ENCODE data around the gene CCDC88C. TPM values are rescaled to one million over a fixed set of nuclear protein-coding genes. Genes with fewer than 3 reads are reported as not detected.
A peak's percentile ranks its signal among the peaks of the same experiment; 100 is the strongest.
"Not testable (repeated sequence)": the region's sequence is repeated elsewhere in the genome, so short reads cannot be mapped to it uniquely, and the experiment has no call there.

CCDC88C gene
- total RNA-seq, 1 experiment from 2014 or later, result not detected

DNA sequence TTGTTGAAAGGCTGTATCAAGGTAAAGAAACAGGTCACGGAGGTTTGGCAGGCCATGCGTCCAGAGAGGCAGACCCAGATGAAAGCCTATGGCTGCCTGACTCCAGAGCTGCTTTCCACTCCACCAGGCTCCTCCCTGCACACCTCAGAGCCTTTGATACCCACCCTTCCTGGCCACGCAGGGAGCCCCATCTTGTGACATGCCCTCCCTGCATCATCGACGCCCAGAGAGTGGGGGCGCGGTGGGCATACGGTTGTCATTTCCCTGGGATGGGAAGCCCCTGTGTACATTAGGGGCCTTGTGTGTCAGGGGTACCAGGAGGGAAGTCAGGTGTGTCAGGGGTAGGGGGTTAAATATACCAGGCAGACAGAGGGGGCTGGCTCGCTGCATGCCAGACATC, 142.8 kb downstream of the CCDC88C start:
- no peaks in the 10 kb centered on the region for H3K36me3 ChIP-seq
- H3K4me3 ChIP-seq, result no peak overlapping the region
- no peaks in the 10 kb centered on the region for H3K9me3 ChIP-seq (replicated peaks)
- no peak for DNase-seq (ENCODE audit: low read depth in 1 of 2, low spot score in 2 of 2)
- H3K27me3 ChIP-seq (replicated peaks), result no peaks in the 10 kb centered on the region
- peaks cover 7% of the 10 kb centered on the region for H3K4me1 ChIP-seq (replicated peaks)
- H3K27ac ChIP-seq, result no peak overlapping the region

DNA sequence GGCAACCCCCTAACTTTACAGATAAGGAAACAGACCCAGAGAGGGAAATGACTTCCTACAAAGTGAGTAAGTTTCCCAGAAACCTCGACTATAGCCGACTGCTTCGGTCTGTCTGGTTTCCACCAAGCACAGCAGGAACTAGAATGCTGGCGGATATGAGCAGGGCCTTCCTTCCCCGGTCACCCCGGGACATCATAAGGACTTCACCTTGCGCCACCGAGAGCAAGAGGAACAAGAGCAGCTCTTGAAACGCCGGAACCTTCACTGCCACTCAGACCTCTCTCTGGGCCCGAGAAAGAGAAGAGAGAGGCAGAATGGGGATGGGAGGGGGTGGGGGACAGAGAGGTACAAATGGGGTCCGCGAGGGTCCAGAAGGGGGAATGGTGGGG, 143.7 kb downstream of the CCDC88C start:
- H3K27me3 ChIP-seq (replicated peaks), result no peaks in the 10 kb centered on the region
- DNase-seq (ENCODE audit: low read depth in 1 of 2, low spot score in 2 of 2), result no peak
- H3K4me1 ChIP-seq (replicated peaks), result peaks cover 16% of the 10 kb centered on the region
- H3K4me3 ChIP-seq, result no peak overlapping the region
- no peaks in the 10 kb centered on the region for H3K9me3 ChIP-seq (replicated peaks)
- H3K27ac ChIP-seq, result no peak overlapping the region
- H3K36me3 ChIP-seq, result no peaks in the 10 kb centered on the region

GRCh38 chr14:91273273-91273884, 144.2 kb downstream of the CCDC88C start:
- Histone ChIP-seq H3K27ac (no peak overlapping the region), H3K9me3 (replicated peaks) (no peaks in the 10 kb centered on the region), H3K4me1 (replicated peaks) (peaks cover 21% of the 10 kb centered on the region), H3K36me3 (no peaks in the 10 kb centered on the region), H3K4me3 (no peak overlapping the region), H3K27me3 (replicated peaks) (no peaks in the 10 kb centered on the region)
- DNase-seq (ENCODE audit: low read depth in 1 of 2, low spot score in 2 of 2), result no peak

- Histone ChIP-seq H3K27ac (no peak overlapping the region), H3K4me3 (no peak overlapping the region), H3K27me3 (replicated peaks) (no peaks in the 10 kb centered on the region), H3K9me3 (replicated peaks) (no peaks in the 10 kb centered on the region), H3K36me3 (no peaks in the 10 kb centered on the region), H3K4me1 (replicated peaks) (peaks cover 21% of the 10 kb centered on the region)
- DNase-seq (ENCODE audit: low read depth in 1 of 2, low spot score in 2 of 2), result no peak
These were observed 145.0 kb downstream of the CCDC88C start for GRCh38 chr14:91272341-91273272.

DNA sequence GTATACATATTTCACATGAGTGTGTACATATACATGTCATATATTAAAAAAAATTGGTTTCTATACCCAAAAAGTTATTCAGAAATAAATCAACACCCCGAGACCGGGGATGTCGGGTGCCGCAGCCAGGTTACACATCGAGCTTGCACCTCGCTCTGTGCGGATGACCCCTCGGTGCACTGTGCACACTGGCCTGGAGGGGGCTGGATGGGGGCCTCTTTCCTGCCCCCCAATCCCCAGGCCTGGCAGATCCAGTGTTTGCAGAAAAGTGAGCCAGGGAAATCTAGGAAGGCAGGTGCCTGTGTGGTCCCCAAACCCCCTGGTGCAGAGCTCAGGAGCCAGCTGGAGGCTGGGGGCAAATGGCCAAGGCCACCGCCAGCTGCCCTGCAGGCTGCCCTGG, 146.0 kb downstream of the CCDC88C start:
- no peaks in the 10 kb centered on the region for H3K9me3 ChIP-seq (replicated peaks)
- DNase-seq (ENCODE audit: low read depth in 1 of 2, low spot score in 2 of 2), result no peak
- no peak overlapping the region for H3K4me3 ChIP-seq
- no peaks in the 10 kb centered on the region for H3K36me3 ChIP-seq
- H3K27me3 ChIP-seq (replicated peaks), result no peaks in the 10 kb centered on the region
- peaks cover 21% of the 10 kb centered on the region for H3K4me1 ChIP-seq (replicated peaks)
- no peak overlapping the region for H3K27ac ChIP-seq

DNA sequence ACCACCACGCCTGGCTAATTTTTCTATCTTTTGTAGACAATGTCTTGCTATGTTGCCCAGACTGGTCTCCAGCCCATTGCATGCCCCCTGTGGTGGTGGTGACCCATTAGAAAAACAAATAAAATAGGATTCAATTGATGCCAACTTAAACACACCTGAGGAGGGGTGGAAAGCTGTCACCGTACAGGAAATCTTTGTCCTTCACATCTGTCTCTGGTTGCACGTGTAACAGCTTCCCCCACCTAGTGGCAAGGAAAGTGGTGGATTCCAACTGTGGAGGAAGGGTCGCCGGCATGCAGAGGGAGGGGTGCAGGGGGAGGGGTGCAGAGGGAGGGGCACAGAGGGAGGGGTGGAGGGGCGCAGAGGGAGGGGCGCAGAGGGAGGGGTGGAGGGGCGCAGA, 147.0 kb downstream of the CCDC88C start:
- Histone ChIP-seq H3K36me3 (no peaks in the 10 kb centered on the region), H3K27me3 (replicated peaks) (no peaks in the 10 kb centered on the region), H3K4me3 (no peak overlapping the region), H3K4me1 (replicated peaks) (peaks cover 21% of the 10 kb centered on the region), H3K9me3 (replicated peaks) (no peaks in the 10 kb centered on the region), H3K27ac (no peak overlapping the region)
- no peak for DNase-seq (ENCODE audit: low read depth in 1 of 2, low spot score in 2 of 2)

- Histone ChIP-seq H3K27ac (no peak overlapping the region), H3K36me3 (no peaks in the 10 kb centered on the region), H3K9me3 (replicated peaks) (no peaks in the 10 kb centered on the region), H3K27me3 (replicated peaks) (no peaks in the 10 kb centered on the region), H3K4me1 (replicated peaks) (peaks cover 21% of the 10 kb centered on the region), H3K4me3 (no peak overlapping the region)
- DNase-seq (ENCODE audit: low read depth in 1 of 2, low spot score in 2 of 2), result no peak
These were observed 147.4 kb downstream of the CCDC88C start for GRCh38 chr14:91270188-91270587.

DNA sequence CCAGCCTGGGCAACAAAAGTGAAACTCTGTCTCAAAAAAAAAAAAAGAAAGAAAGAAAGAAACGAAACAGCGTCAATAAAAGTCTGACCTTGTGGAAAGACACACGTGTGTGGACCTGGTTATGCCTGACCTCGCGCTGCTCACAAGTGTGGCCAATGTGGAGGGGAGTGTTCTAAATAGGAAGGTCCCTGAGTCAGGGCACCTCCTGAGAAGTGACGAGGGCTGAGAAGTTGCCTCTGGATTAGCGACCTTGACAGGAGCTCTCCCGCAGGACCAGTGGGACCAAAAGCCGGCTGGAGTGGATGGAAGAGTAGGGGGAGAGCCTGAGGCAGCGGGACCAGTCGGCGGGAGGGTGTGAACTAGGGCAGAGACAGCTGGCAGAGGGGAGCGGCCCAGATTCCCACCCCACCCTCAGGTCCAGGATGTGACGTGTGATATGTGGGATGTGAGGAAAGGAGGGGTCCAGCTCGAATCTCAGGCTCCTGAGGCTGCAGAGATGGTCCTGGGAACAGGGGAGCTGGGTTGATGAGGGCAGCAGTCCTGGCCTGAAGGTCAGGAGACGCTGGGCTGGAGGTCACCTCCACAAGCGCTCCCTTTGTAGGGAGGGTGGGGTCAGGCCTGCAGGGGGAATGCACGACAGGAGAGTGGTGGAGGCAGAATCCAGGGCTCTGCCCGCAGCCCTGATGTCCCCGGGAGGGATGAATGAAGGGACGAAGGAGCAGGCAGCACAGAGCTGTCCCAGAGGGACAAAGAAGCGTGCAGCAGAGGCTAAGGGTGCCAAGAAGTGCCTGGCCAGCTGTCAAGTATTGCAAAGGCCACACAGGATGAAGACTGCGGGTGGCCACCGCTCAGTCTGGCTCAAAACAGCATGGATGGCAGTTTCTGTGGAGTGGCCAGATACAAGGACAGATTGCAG, 148.3 kb downstream of the CCDC88C start:
- peak overlapping the region; percentile 25 for H3K4me3 ChIP-seq
- peak; percentile 72 to 84 for DNase-seq (ENCODE audit: low read depth in 1 of 2, low spot score in 2 of 2)
- H3K4me1 ChIP-seq (replicated peaks), result peaks cover 21% of the 10 kb centered on the region
- no peaks in the 10 kb centered on the region for H3K36me3 ChIP-seq
- H3K9me3 ChIP-seq (replicated peaks), result no peaks in the 10 kb centered on the region
- no peaks in the 10 kb centered on the region for H3K27me3 ChIP-seq (replicated peaks)
- H3K27ac ChIP-seq, result peak overlapping the region; percentile 59

- Histone ChIP-seq H3K36me3 (no peaks in the 10 kb centered on the region), H3K4me3 (no peak overlapping the region), H3K27me3 (replicated peaks) (no peaks in the 10 kb centered on the region), H3K4me1 (replicated peaks) (peaks cover 21% of the 10 kb centered on the region), H3K9me3 (replicated peaks) (no peaks in the 10 kb centered on the region), H3K27ac (no peak overlapping the region)
- DNase-seq (ENCODE audit: low read depth in 1 of 2, low spot score in 2 of 2), result no peak
These were observed 149.6 kb downstream of the CCDC88C start for GRCh38 chr14:91267965-91268437.

DNA sequence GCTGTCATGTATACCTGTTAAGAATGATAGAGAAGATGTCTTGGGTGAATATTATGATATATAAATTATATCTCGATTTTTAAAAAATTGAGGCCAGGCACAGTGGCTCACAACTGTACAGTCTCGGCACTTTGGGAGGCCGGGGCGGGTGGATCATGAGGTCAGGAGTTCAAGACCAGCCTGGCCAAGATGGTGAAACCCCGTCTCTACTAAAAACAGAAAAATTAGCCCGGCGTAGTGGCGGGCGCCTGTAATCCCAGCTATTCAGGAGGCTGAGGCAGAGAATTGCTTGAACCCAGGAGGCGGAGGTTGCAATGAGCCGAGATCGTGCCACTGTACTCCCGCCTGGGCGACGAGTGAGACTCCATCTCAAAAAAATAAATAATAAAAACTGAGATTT, 151.3 kb downstream of the CCDC88C start:
- peaks cover 21% of the 10 kb centered on the region for H3K4me1 ChIP-seq (replicated peaks)
- not testable (repeated sequence) for H3K36me3 ChIP-seq; H3K27ac ChIP-seq; DNase-seq (ENCODE audit: low read depth in 1 of 2, low spot score in 2 of 2); H3K27me3 ChIP-seq (replicated peaks); H3K4me3 ChIP-seq; H3K9me3 ChIP-seq (replicated peaks)

DNA sequence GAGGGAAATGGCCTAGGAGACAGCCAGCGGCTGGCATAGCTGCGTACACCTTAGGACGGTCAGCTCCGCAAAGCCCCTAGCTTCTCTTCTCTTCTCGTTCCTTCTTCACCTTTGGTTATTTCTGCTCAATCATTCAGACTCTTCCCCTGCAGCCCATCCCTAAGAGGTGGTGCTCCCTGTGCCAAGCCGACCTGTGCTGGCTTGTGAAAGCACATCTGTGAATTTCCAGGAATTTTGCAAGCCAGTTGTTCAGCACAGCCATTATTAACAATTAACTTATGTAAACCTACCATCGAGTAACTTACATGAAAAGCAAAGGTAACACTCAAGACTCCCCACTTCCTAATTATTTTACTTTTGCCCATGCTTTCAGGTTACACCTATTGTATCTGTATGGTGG, 152.2 kb downstream of the CCDC88C start:
- no peak for DNase-seq (ENCODE audit: low read depth in 1 of 2, low spot score in 2 of 2)
- H3K27me3 ChIP-seq (replicated peaks), result no peaks in the 10 kb centered on the region
- H3K9me3 ChIP-seq (replicated peaks), result no peaks in the 10 kb centered on the region
- H3K36me3 ChIP-seq, result no peaks in the 10 kb centered on the region
- H3K4me3 ChIP-seq, result no peak overlapping the region
- H3K4me1 ChIP-seq (replicated peaks), result peaks cover 20% of the 10 kb centered on the region
- H3K27ac ChIP-seq, result no peak overlapping the region

- DNase-seq (ENCODE audit: low read depth in 1 of 2, low spot score in 2 of 2), result no peak
- no peaks in the 10 kb centered on the region for H3K9me3 ChIP-seq (replicated peaks)
- no peaks in the 10 kb centered on the region for H3K27me3 ChIP-seq (replicated peaks)
- no peak overlapping the region for H3K4me3 ChIP-seq
- no peaks in the 10 kb centered on the region for H3K36me3 ChIP-seq
- peaks cover 11% of the 10 kb centered on the region for H3K4me1 ChIP-seq (replicated peaks)
- H3K27ac ChIP-seq, result no peak overlapping the region
These were observed 153.2 kb downstream of the CCDC88C start for GRCh38 chr14:91264151-91265150.

GRCh38 chr14:91263329-91263728, 154.3 kb downstream of the CCDC88C start:
- no peaks in the 10 kb centered on the region for H3K27me3 ChIP-seq (replicated peaks)
- no peak overlapping the region for H3K27ac ChIP-seq
- H3K36me3 ChIP-seq, result no peaks in the 10 kb centered on the region
- H3K4me3 ChIP-seq, result no peak overlapping the region
- no peaks in the 10 kb centered on the region; the same call in 1 of the 2 replicates for H3K4me1 ChIP-seq (replicated peaks)
- H3K9me3 ChIP-seq (replicated peaks), result no peaks in the 10 kb centered on the region
- DNase-seq (ENCODE audit: low read depth in 1 of 2, low spot score in 2 of 2), result no peak

Data from SJSA1 (cell line).